A673 (cell line): Measurements from ENCODE around the gene REV1.

Experiments
- EZH2 ChIP-seq: fragments of 200-600 bp; sonication (generic); IDR thresholded peaks from 2 replicates; pipeline ENCODE4 v1.6.1; 2017; ENCODE audit warnings: borderline replicate concordance, low read depth, mild to moderate bottlenecking, mixed read lengths, antibody characterized with exemption, low read length; ENCODE audit not compliant: poor library complexity, severe bottlenecking
- TF ChIP-seq, protein P1 (sequence below): fragments of 300-800, 200-600 bp; sonication (generic); conservative IDR thresholded peaks from 2 replicates; pipeline ENCODE4 v1.5.1; 2017; ENCODE audit warnings: low read depth, mild to moderate bottlenecking, antibody characterized with exemption, low read length, moderate library complexity, mixed read lengths

GRCh38 chr2:99406137-99406536 lies 83.7 kb downstream of the REV1 start:
- TF ChIP-seq, protein P1, sequence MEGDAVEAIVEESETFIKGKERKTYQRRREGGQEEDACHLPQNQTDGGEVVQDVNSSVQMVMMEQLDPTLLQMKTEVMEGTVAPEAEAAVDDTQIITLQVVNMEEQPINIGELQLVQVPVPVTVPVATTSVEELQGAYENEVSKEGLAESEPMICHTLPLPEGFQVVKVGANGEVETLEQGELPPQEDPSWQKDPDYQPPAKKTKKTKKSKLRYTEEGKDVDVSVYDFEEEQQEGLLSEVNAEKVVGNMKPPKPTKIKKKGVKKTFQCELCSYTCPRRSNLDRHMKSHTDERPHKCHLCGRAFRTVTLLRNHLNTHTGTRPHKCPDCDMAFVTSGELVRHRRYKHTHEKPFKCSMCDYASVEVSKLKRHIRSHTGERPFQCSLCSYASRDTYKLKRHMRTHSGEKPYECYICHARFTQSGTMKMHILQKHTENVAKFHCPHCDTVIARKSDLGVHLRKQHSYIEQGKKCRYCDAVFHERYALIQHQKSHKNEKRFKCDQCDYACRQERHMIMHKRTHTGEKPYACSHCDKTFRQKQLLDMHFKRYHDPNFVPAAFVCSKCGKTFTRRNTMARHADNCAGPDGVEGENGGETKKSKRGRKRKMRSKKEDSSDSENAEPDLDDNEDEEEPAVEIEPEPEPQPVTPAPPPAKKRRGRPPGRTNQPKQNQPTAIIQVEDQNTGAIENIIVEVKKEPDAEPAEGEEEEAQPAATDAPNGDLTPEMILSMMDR, result no peak
- no peak for TF ChIP-seq EZH2
